GM11168 (cell line): ENCODE measurements around the gene UBTD1.

Experiments used
- in situ Hi-C: fragments of 300-500 bp; cut with MboI; formaldehyde crosslinking; loops from one replicate; pipeline ENCODE4 v1.12.0; 2022; ENCODE audit warnings: low sequenced_read_pairs; ENCODE audit not compliant: unreplicated experiment

Gene UBTD1

DNA sequence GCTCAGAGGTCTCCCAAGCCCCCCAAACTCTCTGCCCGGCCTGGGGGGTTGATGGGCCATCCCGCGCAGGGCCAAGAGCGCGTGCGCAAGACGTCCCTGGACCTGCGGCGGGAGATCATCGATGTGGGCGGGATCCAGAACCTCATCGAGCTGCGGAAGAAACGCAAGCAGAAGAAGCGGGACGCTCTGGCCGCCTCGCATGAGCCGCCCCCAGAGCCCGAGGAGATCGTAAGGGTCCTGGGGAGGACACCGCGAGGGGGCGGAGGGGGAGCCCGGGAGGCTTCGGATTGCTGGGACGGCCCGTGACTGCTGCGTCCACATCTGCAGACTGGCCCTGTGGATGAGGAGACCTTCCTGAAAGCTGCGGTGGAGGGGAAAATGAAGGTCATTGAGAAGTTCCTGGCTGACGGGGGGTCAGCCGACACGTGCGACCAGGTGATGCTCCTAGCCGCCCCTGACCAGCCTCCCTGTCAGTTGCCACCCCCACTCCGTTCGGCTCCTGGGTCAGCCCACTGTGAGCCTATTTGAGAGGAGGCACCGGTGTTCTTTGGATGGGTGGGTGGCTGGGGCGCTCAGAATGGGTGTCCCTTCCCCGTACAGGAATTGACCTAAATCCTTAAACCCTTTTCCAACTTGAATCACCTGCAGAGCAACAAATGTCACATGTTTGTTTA lies 79.6 kb downstream of the UBTD1 start:
- in situ Hi-C loops: no loop called here

DNA sequence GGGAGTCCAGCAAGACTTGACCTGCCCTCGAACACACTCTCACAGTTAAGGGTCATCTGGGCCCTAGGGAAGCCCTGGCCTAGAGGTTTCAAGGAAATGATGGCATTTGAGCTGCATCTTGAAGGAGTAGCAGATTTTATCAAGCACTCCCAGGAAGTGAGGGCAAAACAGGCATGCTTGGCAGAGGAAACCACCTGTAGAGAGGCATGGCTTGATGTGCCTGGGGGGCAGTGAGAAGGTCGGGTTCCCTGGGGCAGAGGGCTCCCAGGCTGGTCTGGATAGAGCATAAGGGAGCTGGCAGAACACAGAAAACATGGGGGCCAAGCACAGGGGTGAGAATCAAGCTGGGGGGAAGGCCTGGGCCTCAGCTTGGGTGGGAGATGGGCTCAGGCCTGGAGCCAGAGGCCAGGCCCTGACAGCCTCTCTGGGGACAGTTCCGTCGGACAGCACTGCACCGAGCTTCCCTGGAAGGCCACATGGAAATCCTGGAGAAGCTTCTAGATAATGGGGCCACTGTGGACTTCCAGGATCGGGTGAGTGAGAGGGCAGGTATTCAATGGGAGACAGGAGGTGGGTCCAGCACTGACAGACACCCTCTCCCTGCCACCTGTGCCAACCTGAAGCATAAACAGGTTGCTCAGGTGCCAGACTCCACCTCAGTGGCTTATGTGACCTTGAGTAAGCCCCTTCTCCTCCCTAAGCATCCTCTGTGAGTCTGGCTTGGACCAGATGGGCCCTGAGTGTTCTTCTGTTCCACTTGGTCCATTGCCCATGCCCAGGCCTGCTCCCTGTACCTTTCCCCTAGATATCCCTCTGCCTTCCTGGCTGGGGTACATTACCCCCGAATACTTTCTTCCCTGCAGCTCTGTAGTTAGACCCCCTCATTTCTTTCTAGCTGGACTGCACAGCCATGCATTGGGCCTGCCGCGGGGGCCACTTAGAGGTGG lies 82.0 kb downstream of the UBTD1 start:
- in situ Hi-C loops: no loop called here

DNA sequence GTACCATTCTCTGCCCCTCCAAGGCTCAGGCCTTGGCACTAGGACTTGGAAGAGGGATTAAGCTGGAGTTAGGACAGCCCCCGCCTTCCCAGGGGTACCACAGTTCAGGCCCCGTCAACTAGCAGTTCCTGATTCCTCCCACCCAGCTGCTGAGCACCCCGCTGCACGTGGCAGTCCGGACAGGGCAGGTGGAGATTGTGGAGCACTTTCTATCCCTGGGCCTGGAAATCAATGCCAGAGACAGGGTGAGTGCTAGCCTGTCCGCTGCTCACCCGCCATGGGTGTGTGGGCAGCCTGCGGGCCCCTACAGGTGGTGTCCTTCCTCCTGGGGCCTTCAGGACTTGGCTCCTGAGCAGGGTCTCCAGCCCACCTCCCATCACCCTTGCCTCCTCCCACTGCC lies 83.4 kb downstream of the UBTD1 start:
- in situ Hi-C loops: no loop called here

DNA sequence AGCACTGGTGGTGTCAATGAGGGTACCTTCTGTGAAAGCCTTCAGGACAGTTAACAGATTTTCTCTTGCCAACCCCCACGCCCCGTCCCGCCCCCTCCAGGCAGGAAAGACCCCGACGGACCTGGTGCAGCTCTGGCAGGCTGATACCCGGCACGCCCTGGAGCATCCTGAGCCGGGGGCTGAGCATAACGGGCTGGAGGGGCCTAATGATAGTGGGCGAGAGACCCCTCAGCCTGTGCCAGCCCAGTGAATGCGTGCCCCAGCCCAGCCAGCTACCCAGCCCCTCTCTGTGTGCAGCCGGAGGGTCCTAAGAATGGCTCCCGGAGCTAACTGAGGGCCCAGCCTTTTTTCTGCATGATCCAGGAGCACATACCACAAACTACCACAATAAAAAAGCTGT lies 84.8 kb downstream of the UBTD1 start:
- in situ Hi-C loops: no loop called here

DNA sequence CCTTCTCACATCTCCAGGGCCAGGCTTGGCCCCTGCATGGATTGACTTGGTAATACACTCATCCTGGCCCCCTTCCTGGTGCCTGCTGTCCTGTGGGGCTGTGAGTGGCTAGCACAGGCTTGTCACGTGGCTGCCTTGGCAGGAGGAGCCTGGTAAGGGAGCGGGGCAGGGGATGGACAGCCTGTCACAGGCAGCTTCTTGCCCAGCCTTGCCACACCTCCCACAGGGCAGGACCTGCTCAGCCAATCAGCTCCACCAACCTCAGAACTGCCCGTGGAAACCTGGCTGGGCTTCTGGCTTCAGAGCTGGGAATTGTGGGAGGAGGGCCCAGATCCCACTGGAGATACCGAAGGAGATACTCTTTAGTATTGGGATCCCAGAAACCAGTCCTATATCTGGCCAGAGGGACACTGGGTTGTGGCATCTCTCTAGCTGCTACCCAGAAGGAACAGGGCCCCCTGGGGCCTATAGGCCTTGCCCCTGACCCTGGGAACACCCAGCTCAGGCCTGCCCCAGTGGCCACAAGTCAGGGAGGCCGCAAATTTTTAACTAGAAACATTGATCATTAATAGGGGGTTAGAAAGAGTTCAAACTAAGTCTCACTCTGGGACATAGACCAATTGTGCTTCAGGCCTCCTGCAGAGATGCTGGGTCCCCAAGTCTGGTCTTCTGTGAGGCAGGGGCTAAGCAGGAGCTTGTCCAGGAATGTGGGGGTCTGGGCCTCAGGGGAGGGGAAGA lies 85.5 kb downstream of the UBTD1 start, which contains the start of gene HOGA1:
TSS of gene HOGA1 (plus strand) at position 330 of the 738 bp plus-strand sequence. CDS start at position 645, 315 bp downstream.
- in situ Hi-C loops: no loop called here

DNA sequence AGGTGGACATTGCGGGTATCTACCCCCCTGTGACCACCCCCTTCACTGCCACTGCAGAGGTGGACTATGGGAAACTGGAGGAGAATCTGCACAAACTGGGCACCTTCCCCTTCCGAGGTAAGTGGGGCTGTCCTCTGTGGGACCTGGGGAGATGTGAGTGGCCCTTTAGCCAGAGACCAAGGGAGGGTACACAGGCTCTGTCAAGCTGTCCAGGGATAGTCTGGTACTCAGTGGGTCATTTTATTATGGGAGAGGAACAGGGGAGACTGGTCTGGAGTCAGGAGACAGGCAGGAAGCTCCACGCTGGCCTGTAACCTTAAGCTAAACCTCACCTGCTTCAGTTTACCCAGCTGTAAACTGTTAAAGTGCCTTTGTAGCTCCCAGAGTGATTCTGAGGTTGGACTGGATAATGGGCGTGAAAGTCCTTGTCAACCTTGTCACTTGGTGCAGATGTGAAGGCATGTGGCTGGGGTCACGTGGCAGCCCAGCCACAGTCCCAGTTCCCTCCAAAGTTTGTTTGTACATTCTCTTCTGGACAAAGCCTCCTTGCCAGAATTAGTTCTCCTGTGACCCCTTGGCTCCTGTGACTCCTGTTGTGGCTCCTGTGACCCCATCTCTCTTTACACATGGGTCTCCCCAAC lies 86.2 kb downstream of the UBTD1 start:
- in situ Hi-C loops: no loop called here

DNA sequence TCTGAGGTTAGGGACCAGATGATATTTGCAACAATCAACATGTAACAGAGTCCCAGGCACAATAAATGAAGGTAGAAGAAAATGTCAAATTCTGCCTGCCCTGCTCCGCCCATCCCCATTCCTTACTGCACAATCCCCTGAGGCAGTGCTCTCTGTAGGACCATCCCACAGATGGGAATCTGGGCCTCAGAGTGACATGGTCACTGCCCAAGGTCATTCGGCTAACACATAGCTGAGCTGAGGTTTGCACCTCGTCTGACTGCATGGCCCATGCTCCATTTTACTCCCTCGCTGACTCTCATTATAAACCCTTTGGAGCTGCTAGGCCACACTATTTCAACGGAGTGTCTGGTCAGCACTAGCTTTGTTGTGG lies 86.7 kb downstream of the UBTD1 start:
- in situ Hi-C loops: no loop called here

DNA sequence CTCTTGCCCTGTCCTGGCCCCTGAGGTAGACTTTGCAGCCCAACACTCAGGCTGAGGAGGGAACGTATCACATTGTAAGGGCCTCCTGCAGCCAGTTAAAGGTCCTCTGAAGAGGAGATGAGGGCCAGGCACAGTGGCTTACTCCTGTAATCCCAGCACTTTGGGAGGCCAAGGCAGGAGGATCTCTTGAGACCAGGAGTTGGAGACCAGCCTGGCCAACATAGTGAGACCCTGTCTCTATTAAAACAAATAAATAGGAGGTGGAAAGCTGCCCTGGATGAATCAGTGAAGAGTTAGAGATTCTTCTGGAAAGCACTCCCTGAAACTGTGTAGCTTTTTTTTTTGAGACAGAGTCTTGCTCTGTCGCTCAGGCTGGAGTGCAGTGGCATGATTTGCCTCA lies 88.5 kb downstream of the UBTD1 start:
- in situ Hi-C loops: no loop called here

DNA sequence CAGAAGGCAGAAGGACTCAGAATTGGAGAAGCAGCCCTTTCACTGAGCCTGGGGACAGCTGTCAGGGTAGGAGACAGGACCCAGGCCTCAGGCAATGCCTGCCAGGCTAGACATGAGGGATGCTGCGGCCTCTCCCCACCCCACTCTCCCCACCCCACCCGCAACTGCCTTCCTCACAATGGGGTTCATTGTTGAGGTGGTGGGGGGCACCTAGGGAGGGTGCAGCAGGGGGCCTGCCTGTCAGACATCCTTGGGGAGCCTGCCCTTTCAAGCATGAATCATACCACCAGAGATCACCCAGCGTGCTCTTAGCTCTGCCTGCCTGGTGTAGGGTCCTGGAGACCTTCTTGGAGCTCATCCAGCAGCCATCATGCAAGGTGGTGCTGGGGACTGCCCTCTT lies 90.8 kb downstream of the UBTD1 start, which contains the start of gene C10orf62:
TSS of gene C10orf62 (plus strand) at position 243 of the 400 bp plus-strand sequence. CDS start 177 bp downstream, outside the sequence.
- in situ Hi-C loops: no loop called here

DNA sequence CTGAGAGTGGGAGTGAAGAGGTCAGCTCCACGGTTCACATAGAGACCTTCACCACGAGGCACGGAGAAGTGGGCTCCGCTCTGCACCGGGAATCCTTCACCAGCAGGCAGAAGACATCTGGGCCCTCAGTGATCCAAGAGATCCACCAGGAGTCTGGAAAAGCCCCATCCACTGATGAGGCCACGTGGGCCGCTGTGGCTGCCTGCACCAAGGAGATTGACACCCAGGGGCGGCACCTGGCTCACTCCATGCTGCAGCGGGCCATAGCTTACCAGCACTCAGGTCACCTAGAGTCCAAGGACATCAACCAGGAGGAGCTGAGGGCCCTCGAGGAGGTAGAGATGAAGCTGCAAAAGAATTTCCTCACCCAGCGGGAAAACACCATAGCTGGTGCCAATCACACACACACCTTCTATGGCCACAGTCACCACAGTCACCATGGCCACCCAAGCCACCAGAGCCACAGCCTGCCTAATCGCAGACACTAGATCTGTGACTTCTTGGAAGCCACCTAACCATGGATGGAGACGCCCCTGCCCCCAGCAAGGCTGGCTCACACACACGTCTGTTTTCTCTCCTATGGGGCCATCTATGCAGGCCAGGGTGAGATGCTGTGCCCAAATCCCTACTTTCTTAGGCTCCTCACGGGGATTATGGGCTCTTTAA lies 91.5 kb downstream of the UBTD1 start:
- in situ Hi-C loops: no loop called here

DNA sequence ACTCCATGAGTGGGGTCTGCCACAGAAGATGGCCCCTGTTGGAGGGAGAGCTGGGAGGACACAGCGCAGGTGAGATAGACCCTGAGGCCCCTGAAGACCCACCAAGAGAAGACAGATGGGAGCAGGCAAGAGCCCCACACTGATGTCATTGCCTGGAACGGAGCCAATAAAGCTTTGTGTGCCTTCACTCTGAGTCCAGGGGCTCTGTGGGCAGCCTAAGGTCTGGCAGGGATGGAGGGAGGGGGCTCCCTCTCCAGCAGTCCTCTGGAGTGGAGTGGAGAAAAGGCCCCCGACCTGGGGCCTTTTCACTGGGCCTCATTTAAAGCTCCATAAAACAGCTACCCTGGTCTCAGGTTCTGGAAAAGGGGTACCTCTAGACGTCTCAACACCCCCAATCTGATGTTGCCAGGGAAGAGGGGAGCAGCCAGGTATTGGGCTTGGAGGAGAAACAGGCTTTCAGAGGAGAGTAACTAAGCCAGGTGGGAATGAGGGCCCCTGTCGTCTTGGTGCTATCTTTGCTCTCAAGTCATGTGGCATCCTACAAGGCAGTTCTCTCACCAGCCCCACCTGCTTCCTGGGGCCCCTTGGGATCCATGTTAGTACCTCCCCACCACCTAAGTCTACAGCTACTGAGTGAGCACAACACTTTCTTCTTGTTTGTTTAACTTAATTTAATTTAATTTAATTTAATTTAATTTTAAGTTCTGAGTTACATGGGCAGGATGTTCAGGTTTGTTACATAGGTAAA lies 92.2 kb downstream of the UBTD1 start:
- in situ Hi-C loops: no loop called here

DNA sequence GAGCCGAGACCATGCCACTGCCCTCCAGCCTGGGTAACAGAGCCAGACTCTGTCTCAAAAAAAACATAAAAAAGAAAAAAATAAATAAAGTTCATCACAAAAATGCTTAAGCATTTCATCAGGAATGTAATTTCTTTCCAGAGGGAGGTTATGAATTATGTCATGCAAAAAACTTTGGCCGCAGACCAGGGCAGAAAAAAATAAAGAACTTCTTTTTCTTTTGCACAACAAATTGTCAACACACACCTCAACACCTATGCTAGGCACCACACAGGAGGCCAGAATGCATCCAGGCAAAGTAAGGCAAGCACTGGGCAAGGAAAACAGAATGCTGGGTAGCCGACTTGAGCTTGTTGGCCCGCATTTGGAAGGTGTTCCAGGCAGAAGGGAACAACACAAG lies 94.7 kb downstream of the UBTD1 start:
- in situ Hi-C loops: no loop called here

DNA sequence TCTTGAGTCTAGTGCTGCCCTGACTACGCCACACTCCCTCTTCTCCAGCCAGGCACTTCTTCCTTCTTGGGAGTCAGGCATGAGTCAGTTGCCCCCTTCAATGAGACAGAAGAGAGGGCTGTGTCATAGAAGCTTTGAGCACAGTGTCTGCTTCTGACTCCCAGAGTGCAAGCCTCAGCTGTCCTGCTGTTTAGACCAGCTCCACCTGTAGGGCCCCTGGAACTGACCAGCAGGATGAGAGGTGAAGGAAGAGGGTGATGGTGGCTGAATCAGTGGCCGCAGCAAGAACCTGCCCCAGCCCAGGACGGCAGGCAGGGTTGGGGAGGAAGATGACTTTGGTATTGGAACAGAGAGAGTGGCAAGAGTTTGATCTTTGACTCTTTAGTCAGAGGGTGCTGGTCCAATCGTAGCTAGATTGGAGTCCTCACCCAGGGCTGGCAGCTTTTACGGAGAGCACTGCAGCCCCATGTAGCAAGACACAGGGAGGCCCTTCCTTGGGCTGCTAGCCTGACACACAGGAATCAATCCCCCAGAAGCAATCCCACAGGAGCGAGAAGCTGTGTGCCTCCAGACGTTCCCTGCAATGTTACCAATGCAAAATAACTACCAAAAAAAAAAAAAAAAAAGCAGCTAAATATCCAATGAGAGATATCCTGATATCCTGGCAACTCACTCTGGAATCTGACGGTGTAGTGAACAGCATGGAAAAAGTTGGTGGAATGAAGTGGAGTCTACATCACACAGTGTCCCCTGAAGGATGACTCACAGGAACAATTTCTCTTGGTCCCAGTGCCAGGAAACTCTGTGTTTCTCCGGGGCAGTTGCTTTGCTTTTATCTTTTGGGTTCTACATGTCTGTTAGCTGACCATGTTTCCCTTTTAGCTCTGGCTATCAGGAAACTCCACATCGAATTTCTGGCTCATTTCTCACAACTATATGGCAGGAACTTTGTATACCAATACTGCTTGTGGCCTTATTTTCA lies 97.7 kb downstream of the UBTD1 start:
- in situ Hi-C loops: no loop called here

DNA sequence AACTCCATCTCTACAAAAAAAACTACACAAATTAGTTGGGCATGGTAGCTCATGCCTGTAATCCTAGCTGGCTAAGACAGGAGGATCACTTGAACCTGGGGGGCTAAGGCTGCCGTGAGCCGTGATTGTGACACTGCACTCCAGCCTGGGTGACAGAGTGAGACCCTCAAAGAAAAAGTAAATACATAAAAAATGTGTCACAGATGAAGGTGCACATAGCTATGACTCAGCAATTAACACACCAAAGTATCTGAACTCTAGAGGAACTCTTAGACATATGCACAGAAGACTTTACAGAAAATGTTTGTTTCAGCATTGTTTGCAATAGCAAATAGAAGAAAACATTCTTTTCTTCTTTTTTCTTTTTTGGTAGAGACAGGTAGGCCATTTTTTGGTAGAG lies 99.1 kb downstream of the UBTD1 start:
- in situ Hi-C loops: no loop called here

DNA sequence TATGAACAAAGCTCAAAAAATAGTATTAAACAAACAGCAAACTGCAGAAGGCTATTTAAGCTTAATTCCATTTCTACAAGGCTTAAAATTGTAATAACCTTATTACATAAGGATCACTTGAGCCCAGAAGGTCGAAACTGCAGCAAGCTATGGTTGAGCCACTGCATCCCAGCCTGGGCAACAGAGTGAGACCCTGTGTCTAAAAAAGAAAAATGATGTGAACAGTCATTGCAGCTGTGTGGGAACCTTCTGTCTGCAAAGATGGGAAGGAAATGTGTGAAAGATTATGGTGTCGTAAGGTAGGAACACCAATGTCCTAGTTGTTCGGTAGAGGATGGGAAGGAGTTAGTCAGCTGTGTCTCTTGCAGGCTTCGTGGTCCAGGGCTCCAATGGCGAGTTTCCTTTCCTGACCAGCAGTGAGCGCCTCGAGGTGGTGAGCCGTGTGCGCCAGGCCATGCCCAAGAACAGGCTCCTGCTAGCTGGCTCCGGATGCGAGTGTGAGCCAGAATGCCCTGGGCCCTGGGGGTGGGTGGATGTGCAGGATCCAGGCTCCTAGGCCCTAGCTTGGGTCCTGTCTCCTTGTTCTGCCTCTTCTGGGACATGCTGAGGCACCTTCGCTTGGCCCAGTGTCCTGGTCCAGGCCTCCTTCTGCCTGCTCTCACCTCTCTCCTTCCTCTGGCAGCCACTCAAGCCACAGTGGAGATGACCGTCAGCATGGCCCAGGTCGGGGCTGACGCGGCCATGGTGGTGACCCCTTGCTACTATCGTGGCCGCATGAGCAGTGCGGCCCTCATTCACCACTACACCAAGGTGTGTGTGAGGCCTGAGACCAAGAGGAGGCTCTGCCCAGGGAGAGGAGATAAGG lies 99.9 kb downstream of the UBTD1 start:
- in situ Hi-C loops: no loop called here

DNA sequence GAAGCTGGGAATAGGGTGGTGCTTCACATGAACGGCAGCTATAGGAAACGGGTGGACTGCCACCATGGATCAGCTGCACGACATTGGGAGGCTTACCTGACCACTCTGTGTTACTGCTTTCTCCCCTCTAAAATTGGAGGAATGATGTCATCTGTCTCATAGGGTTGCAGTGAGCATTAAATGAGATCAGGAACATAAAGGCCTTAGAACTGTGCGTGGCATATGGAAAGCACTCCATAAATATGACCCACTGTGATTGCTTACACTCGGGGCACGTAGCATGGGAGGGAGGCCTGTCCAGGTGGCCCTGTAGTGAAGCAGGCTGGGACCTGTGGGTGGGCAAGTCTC lies 100.5 kb downstream of the UBTD1 start:
- in situ Hi-C loops: no loop called here

DNA sequence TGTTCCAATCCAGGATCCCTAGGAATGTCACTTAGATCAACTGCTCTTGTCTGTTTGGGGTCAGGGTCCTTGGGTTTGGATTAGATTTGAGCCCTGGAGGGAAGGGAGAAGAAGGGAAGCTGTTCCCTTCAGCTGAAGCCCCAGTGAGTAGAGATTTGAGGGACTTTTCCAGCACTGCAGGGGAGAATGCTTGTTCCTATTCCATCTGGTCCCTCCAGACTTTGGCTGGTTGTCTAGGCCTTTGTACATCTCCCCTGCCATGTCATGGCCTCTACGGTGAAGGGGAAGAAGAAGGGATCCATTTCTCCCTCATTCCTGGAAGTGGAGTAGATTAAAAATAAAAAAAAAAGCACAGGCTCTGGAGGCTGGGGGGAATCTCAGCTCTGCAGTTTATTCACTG lies 101.9 kb downstream of the UBTD1 start:
- in situ Hi-C loops: no loop called here
